ENCODE measurements around the gene SIDT2.

SIDT2 gene

DNA sequence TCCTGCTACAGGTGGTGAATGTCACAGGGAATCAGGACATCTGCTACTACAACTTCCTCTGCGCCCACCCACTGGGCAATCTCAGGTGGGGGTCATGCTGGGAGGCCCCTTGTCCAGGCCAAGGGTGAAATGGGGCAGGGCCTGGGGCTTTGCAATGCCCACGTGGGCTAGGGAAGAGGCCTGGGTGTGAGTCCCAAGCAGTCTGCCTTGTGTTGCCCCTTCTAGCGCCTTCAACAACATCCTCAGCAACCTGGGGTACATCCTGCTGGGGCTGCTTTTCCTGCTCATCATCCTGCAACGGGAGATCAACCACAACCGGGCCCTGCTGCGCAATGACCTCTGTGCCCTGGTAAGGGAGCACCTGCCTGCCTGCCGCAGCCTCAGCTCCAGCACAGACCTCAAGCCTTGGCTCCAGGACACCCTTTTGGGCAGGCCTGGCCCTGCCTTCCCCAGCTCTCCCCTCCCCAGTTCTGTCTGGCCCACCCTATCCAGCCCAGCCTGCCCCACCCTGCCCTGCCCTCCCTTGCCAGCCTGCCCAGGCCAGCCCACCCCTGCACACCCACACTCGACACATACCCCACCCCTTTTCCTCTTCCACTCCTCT is 11.5 kb downstream of the SIDT2 start:
- no peak for DNase-seq

DNA sequence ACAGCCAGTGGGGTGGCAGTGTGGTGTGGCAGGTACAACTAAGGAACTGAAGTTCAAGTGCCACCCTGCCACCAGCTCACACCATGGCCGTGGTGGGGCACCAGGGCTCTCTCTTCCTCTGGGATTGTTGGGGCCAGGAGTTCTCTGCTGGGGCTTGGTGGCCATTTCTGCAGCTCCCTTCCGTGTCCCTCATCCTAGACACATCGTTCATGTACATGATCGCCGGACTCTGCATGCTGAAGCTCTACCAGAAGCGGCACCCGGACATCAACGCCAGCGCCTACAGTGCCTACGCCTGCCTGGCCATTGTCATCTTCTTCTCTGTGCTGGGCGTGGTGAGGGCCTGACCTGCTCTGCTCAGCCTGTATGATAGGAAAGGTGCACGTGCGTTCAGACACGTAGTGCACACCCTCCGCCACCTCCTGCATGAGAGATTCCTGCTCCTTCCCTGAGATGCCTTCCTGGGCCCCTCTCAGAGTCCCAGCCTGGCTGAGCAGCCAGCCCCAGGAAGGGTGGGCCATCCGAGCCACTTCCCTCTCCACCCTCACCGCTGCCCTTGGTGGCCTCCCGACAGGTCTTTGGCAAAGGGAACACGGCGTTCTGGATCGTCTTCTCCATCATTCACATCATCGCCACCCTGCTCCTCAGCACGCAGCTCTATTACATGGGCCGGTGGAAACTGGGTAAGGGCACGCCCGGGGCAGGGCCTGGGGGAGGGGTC is 13.3 kb downstream of the SIDT2 start:
- no peak for DNase-seq

DNA sequence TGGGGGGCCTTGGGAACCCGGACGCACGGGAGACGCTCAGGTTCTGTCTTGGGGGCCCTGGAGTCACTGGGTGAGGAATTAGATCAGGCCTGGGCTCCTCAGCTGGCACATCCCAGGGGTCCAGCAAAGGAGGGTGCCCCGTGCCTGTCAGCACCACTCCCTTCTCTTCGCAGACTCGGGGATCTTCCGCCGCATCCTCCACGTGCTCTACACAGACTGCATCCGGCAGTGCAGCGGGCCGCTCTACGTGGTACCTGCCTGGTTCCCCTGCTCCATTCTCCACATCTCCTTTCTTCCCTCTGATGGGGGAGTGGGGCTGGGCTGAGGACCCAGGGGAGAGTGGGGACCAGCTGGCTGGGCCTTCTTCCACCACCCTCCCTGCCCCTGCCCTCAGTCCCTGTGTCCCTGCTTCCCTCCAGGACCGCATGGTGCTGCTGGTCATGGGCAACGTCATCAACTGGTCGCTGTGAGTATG is 13.9 kb downstream of the SIDT2 start:
- DNase-seq: no peak

DNA sequence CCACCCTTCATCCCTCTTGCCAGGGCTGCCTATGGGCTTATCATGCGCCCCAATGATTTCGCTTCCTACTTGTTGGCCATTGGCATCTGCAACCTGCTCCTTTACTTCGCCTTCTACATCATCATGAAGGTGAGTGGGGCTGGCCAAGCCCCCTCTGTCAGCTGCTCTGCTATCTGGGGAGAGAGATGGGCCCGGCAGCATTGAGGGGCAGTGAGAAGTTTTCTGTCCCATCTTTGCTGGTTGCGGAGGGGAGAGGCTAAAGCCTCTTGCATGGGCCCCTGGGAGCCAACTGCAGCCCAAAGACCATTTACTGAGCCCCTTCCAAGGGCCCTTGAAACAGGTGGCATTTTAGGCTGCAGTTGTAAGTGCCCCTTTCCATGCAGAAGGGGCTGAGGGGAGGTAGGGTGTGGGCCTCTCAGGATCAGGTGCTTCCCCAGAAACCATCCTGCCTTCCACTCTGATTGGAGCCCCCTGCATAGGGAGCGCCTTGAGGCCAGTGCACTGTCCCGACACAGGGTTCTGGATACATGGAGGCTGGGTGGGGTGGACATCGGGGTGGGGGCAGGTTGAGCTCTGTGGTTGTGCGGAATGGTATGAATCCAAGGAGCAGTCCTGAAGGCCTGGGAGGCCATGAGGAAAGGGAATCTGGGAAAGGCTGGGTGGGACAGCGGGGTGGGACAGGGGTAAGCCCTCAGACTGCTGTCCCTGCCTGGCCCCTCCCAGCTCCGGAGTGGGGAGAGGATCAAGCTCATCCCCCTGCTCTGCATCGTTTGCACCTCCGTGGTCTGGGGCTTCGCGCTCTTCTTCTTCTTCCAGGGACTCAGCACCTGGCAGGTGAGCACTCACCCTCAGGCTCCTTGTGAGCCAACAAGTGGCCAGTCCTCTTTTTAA is 14.8 kb downstream of the SIDT2 start:
- DNase-seq: no peak

DNA sequence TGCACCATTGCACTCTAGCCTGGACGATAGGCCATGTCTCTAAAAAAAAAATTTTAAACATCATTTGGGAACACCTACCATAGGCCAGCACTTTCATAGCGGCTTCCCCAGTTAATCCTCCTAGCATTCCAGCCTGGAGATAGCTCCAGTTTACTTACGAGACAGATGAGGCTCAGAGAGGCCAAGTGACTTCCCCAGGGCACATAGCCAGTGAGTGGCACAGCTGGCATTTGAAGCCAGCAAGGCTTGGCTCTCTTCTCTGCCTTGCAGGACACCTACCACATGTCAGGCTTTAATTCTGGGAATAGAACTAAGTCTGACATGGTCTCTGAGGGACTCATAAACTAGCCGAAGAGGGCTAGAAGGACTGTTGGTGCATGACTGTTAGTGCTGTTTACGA is 15.7 kb downstream of the SIDT2 start:
- DNase-seq: no peak

DNA sequence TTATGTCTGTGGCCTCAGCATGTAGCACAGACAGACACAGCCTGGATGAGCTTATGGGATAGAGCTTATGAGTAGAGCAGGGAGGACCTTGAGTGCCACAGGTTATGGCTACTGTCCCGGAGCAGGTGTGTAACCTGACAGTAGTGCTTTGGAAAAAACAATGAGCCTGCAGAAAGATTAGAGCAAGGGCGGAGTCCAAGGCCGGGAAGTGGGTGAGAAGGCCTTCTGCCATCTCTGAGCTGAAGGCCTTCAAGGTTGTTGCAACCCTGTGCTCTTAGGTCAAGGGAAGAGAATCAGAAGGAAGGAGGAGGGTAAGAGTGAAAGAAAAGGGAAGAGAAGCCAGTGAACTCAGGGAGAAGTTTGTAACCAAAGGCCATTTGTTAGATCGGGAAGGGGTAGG is 16.7 kb downstream of the SIDT2 start:
- DNase-seq: no peak

DNA sequence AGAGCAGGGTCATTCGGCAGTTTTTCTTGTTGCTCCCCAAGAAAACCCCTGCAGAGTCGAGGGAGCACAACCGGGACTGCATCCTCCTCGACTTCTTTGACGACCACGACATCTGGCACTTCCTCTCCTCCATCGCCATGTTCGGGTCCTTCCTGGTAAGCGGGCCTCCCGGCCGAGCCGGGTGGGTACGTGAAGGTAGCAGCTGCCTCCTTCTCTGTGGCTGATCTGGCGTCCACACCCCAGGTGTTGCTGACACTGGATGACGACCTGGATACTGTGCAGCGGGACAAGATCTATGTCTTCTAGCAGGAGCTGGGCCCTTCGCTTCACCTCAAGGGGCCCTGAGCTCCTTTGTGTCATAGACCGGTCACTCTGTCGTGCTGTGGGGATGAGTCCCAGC is 17.2 kb downstream of the SIDT2 start:
- DNase-seq: no peak

DNA sequence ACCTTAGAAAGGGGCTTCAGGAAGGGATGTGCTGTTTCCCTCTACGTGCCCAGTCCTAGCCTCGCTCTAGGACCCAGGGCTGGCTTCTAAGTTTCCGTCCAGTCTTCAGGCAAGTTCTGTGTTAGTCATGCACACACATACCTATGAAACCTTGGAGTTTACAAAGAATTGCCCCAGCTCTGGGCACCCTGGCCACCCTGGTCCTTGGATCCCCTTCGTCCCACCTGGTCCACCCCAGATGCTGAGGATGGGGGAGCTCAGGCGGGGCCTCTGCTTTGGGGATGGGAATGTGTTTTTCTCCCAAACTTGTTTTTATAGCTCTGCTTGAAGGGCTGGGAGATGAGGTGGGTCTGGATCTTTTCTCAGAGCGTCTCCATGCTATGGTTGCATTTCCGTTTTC is 18.5 kb downstream of the SIDT2 start:
- DNase-seq: no peak

DNA sequence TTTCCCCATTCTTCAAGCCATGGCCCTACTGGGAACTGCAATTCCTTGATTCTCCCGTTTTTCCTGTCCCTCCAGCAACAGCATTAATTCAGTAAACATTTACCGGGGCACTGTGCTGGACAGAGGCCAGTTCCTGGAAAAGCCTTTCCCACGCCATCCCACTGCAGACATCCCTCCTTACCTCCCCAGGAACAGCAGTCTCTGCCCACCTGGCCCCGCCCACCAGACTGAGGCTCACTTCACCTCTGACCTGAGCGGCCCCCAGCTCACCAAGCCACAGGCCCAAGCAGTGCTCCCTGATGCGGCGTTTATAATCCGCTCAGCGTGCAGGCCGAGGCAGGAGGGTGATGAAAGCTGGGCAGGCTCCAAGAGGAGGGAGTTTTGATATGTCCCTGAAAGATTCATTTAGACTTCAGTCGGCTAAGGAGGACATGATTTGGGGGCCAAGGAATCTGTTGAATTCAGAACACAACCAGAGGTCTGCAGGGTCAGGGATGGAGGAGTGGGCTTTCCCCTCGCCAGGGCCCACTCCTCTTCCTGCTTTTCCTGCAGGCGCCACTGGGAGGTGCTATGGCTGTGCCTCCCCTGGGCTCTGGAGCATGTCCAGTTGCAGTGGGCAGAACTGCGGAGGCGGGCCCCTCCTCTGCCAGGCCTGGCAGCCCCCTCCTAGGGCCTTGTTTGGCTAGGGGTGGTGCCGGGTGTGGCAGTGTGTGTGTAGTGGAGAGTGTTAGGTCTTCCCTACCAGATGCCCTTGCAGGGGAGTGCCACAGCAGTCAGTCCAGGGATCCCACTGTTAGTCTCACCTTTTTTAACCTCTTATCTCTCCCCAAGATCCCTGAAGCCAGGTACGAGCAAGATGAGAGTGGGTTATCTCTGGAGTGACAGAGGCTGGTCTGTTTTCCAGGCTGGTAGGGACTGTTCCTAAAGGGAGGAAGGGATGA is 19.2 kb downstream of the SIDT2 start:
- peak; percentile 62 for DNase-seq

DNA sequence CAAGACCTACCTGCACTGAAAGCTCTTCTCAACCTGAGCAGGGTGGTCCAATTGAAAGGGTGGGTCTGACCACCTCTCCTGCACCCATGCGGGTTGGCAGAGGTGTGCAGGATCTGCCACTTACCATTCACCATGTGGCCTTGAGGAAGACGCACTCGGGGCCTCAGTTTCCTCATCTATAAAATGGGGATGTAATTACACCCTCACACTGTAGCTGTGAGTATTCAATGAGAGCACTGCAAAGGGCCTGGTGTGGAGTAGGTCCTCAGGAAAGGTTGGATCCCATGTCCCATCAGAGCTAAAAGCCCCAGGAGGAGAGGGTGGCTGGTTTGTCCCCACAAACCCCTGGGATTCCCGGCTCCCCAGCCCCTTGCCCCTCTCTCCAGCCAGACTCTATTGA is 20.1 kb downstream of the SIDT2 start:
- DNase-seq: no peak

DNA sequence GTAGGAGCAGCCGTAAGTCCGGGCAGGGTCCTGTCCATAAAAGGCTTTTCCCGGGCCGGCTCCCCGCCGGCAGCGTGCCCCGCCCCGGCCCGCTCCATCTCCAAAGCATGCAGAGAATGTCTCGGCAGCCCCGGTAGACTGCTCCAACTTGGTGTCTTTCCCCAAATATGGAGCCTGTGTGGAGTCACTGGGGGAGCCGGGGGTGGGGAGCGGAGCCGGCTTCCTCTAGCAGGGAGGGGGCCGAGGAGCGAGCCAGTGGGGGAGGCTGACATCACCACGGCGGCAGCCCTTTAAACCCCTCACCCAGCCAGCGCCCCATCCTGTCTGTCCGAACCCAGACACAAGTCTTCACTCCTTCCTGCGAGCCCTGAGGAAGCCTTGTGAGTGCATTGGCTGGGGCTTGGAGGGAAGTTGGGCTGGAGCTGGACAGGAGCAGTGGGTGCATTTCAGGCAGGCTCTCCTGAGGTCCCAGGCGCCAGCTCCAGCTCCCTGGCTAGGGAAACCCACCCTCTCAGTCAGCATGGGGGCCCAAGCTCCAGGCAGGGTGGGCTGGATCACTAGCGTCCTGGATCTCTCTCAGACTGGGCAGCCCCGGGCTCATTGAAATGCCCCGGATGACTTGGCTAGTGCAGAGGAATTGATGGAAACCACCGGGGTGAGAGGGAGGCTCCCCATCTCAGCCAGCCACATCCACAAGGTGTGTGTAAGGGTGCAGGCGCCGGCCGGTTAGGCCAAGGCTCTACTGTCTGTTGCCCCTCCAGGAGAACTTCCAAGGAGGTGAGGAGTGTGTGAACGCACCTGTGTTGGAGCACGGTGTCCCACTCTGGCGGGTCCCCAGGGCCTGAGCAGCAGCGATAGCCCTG is 20.7 kb downstream of the SIDT2 start, which contains the start of gene TAGLN:
TAGLN (plus strand) TSS at position 318 of the 863 bp plus-strand sequence. CDS start 3,644 bp downstream, outside the sequence.
- DNase-seq: peak; percentile 99

DNA sequence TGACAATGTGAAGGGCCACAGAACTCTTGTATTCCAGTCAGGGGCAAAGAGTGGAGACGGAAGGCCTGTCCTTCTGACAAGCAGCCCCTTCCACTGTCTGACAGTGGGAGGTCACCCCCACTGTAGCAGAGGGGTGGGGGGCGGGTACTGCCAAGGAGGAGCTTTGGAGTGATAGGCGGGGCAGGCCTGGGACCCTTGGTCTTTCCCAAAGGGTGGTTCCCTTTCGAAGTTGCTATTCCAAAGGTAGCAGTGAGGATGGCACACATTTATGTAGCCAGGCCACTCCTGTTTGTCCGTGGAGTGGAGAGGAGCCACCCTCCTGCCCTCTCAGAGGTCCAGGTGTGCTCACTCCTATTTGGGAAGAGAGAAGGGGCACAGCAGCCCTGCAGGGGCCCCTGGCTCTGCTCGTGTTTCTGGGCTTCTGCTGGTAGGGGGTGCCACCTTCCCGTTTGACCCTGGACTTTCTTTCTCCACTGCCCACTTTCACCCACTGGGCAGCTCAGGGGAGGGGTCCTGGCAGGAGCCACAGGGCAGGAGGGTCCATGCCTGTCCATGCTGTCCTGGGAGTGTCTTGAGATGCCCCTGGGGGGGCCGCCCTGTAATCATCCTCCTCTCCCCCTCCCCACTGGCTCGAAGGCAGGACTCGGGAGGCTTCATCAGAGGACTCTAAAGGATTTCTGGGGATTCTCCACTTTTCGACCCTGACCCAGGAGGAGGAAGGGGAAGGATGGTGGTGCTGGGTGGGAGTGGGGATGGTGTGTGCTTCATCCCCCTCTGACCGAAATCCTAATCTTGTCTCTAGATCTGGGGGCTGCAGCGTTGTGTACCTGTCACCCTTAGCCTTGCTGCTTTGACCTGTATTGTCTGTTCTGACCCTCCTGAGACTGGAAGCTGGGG is 21.6 kb downstream of the SIDT2 start:
- peak; percentile 60 for DNase-seq

DNA sequence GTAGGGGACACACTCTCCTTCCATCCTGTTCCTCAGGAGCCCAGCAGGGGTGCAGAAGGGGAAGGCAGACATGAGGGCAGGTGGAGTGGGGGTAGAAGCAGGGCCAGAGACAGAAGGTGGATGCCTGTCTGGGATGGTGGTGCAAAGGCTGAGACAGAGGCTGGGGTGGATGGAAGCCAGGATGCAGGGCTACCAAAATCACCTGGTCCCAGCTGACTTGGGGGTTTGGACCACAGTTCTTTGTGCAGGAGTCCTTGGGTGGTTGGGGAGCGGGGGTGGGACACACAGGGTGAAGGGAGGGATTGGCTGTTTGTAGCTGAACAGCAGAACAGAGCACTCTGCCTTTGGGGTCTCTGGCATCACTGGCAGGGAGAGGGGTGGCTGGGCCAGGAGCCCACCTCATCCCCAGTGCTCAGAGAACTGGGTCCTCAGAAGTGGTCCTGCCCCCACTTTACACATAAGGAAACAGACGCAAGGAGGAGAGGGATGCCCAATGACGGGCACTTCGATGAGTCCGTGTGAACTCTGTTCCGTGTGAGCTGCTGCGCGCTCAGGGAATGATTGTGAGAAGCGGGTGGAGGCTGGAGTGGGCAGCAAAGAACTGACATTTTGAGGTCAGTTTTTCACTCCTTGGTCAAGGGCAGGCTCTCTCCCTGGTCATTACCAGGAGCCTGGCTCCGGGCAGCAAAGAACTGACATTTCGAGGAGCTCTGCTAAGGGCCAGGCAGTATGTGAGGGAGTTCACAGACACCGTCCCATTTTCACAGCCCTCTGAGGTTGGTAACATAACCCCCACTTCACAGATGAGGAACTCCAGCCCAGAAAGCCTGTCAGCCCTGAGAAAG is 22.5 kb downstream of the SIDT2 start:
- peak; percentile 30 for DNase-seq

DNA sequence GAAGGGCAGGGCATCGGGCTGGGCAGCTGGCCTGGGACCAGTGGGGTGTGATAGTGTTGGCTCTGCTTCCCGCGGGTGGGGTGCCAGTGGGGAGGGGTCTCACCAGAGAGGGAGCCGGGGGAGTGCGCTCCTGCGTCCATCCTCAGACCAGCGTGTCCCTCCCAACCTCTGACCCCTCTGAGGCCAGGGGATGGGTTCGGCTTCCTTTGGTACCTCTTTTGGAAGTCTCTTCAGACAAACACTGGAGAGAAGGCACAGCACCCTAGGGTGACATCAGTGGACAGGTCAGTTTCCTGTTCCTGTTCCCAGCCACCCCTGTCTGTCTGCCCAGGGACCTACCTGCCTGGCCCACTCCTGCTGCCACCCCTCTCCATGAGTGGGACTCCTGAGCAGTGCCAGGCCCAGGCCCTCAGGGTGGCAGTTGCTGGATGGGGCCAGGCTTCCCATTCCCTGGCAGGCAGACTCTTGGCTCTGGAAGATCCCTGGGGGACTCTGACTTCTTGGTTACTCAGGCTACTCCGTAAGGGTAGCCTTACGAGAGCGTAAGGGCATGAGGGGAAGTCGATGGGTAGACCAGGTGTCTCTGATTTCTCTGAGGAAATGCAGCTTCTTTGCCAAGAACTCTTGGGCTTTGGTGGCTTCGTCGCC is 23.2 kb downstream of the SIDT2 start:
- DNase-seq: peak; percentile 19

DNA sequence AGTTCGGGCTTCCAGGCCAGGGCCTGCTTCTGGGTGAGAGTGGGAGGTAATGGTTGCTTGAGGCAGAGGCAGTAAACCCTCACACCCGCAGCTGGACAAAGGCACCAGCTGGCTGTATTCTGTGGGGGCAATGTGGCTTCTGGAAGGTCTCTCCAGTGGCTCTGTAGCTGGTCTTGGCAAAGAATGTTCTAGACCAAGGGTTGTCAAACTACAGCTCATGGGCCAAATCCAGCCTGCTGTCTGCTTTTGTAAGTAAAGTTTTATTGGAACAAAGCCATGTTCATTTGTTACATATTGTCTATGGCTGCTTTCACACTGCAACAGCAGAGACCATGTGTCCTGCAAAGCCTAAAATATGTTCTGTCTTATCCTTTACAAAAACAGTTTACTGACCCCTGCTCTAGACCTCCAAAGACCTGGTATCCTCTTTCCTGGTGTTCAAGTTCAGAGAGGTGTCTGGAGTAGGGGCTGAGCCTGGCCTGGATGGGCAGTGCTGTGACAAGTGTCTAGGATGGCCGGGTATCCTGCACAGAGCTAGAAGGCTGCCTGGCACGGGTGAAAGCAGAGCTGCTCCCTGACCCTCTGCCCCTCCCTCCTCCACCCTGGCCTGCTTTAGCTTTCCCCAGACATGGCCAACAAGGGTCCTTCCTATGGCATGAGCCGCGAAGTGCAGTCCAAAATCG is 24.0 kb downstream of the SIDT2 start:
- peak; percentile 26 for DNase-seq

DNA sequence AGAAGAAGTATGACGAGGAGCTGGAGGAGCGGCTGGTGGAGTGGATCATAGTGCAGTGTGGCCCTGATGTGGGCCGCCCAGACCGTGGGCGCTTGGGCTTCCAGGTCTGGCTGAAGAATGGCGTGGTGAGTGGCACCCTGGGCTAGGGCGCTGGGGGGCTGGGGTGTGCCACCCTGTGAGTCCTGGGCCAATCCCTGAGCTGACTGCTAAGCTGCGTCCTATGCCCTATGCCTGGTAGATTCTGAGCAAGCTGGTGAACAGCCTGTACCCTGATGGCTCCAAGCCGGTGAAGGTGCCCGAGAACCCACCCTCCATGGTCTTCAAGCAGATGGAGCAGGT is 24.5 kb downstream of the SIDT2 start:
- no peak for DNase-seq

DNA sequence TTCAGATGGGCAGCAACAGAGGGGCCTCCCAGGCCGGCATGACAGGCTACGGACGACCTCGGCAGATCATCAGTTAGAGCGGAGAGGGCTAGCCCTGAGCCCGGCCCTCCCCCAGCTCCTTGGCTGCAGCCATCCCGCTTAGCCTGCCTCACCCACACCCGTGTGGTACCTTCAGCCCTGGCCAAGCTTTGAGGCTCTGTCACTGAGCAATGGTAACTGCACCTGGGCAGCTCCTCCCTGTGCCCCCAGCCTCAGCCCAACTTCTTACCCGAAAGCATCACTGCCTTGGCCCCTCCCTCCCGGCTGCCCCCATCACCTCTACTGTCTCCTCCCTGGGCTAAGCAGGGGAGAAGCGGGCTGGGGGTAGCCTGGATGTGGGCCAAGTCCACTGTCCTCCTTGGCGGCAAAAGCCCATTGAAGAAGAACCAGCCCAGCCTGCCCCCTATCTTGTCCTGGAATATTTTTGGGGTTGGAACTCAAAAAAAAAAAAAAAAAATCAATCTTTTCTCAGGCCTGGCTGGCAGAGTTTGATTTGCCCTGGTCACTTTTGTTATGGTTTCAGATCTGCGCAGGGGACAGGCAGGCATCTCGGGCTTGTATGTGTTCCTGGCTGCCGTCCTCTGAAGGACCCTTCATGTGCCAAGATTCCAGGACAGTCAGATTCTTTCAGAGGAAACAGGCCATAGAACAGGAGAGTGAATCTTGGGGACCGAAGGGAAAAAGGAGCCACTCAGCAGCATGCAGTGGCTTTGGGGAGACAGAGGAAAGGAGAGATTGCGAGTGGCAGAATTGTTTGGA is 25.9 kb downstream of the SIDT2 start:
- no peak for DNase-seq
